ENCODE measurements around the gene ITPR3.

DNA sequence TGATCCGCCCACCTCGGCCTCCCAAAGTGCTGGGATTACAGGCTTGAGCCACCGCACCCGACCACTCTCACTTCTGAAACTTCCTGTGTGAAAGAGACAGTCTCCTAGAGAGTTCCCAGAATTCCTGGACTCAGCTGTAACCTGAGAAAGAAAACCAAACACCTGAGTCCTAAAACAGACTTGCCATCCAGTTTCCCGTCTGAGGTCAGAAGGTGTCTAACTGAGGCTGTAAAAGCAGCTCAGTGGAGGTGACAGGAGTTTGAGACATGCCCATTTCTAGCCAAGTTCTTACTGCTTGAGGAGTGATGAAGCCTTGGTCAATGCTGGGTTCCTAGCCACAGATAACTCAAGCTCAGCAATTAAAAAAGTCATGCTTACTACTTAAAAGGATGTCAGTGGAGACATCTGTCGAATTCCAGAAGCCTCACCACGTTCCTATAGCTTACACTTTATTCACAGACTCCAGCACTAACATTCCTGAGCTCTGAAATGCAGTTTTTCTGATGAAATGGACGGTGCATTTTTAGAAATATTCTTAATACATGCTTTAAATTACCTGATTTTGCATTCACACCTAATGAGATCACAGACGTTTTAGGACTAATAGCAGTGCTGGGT is 84.3 kb downstream of the ITPR3 start:
- TF ChIP-seq CTCF (conservative IDR thresholded peaks at IDR 0.05) = no peak
- TF ChIP-seq ZFX (IDR thresholded peaks at IDR 0.05) = no peak

Data from C4-2B (cell line).